ENCODE data around the gene RTN4IP1.

DNA sequence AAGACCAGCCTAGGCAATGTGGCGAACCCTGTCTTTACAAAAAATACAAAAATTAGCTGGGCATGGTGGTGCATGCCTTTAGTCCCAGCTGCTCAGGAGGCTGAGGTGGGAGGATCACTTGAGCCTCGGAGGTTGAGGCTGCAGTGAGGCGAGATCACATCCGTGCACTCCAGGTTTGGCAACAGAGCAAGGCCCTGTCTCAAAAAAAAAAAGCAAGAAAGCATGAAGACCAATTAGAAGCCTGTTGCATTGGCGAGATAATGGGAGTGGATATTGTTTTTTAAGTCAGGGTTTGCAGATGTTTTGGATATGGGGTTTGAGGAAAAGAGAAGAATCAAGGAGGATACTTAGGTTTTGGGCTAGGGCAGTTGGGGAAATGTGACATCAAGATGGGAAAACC is 5.3 kb upstream of the RTN4IP1 start:
- TF ChIP-seq POLR2A (IDR thresholded peaks at IDR 0.05; ENCODE audit: low read depth, low read length) (no peak), TAF1 (IDR thresholded peaks at IDR 0.05; ENCODE audit: low read depth, low read length) (no peak), POLR2AphosphoS5 (IDR thresholded peaks at IDR 0.05; ENCODE audit: low read depth, low read length) (no peak), POU2F2 (IDR thresholded peaks at IDR 0.05; ENCODE audit: low read depth, low read length) (no peak), SPI1 (IDR thresholded peaks at IDR 0.05; ENCODE audit: low read depth, low read length) (no peak), PAX5 (IDR thresholded peaks at IDR 0.05; ENCODE audit: insufficient read depth, low read length, severe bottlenecking) (no peak)

All from GM12891 (cell line).